Measurements from ENCODE around the gene GRK5.

The GRK5 gene

DNA sequence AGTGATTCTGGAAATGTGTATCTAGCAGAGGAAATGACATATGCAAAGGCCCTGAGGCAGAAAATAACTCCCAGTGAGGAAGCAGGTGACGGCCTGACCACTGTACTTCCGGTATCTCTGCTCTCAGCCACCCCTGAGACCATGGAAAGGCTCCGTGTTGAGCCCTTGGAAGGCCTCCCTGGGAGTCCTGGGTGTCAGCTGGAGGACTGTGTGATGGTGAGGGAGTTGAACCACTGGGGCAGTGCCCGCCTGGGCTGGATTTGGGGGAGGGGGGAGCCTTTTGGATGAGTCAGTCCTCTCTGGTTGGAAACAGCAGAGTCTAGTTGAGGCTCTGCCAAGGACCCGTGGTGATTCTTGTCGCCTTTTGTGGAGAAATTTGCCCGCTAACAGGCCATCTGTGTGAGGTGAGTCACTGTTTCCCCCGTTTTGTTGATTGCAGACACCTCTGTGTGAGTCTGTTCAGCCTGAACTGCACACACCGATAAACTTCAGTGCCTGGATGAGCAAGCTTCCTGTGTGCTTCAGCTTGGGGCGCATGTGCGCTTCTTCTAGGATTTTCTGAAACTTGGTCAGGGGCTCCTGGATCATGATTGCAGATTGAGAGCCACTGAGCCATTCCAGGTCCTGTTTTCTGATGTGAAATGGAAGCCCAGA is 98.6 kb downstream of the GRK5 start:
- peak; percentile 42 to 57 for DNase-seq
- TF ChIP-seq POLR2A (IDR thresholded peaks at IDR 0.05; ENCODE audit: low read length), result peak; percentile 33
- no peak for TF ChIP-seq GATA1 (IDR thresholded peaks at IDR 0.05; ENCODE audit: low read depth, low read length)

DNA sequence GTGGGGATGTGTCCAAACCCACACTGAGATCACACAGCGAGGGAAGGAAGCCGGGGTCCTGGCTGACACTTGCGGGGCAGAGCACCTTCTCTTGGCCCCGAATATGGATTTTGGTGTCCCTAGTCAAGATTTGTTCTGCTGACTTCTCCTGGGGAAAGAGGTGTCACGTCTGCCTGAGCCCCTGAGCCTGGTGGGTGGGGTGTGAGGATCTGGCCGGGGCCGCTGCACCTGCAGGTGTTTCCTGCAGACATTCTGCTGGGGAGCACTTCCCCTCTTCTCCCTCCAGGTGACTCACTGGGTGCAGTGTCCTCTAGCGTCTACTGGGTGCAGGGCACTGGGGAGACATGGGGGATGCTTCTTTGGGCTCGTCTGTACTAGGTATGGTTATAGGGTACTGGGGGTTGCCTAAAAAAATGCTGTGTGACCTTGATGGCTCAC is 99.2 kb downstream of the GRK5 start:
- TF ChIP-seq POLR2A (IDR thresholded peaks at IDR 0.05; ENCODE audit: low read length), result peak; percentile 0
- no peak for TF ChIP-seq GATA1 (IDR thresholded peaks at IDR 0.05; ENCODE audit: low read depth, low read length)
- DNase-seq, result no peak

DNA sequence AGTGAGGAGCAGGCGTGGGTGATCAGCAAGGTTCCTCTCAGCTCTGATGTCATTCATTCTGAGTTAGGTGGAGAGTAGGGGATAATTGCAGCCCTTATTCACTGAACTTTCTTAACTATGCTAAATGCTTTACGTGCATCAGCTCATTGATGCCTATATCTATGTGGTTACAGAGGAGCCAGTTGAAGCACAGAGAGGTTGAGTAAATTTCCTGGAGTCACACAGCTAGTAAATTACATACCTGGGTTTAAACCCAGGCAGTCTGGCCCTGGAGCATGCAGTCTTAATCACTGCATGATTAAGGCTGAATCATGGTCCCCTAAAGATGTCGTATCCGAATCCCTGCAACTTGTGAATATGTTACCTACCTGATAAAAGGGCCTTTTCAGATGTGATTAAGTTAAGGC is 99.6 kb downstream of the GRK5 start:
- TF ChIP-seq POLR2A (IDR thresholded peaks at IDR 0.05; ENCODE audit: low read length) (no peak), GATA1 (IDR thresholded peaks at IDR 0.05; ENCODE audit: low read depth, low read length) (no peak)
- DNase-seq, result no peak

DNA sequence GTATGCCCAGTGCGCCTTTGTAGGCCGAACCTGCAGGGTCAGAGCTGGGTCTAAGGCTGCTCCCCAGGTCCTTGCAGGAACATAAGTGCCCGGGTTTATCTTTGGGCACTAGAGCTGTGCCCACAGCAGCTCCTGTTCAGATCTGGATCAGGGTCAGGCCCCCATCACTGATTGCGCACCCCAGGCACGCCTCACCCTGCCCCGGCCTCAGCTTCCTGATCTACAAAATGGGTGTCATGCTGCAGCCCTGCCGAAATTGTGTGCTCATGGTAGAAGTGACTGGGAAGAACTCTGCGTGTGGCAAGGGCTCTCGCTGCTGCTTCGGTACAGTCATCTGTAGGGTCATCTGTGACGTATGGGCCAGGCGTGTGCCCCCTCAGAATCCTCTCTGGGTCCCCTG is 100.7 kb downstream of the GRK5 start:
- TF ChIP-seq GATA1 (IDR thresholded peaks at IDR 0.05; ENCODE audit: low read depth, low read length), result no peak
- no peak for TF ChIP-seq POLR2A (IDR thresholded peaks at IDR 0.05; ENCODE audit: low read length)
- DNase-seq, result no peak

DNA sequence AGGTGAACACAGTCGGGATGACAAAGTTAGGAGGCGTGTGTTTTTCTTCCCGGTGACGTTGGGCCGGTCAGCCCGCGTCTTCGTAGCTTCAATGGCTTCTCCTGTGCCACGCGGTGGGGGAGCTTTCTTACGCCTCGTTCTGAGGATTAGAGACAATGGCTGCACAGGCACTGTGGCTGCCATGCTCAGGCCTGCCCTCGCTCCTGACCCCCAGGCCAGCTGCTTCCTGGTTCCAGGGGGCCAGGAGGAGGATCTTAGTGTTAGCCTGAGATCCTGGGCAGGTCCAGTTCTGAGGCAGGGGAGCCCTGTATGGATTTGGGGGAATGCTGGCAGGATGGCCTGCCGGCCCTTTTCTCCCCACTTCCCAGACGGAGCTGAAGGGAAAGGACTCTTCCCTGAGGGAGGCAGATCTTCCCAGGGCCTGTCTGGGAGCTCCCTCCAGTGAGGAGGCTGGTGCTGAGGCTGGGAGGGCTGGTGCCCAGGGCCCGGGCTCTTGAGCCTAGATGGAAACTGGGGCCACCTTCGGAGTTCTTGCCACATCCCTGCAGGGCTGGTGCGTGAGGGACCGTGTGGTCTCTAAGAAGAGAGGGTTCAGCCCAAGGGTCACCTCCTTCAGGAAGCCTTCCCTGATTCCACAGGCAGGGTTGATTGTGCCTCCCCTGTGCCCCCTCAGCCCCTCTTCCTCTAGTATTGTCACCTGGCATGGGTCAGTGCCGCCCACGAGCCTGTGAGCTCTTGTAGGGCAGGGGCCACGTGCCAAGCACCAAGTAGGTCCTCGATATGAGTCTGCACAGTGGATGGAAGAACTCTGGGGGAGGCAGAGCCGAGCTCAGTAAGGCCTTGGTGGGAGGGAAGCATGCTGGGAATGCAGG is 101.4 kb downstream of the GRK5 start:
- TF ChIP-seq POLR2A (IDR thresholded peaks at IDR 0.05; ENCODE audit: low read length) (no peak), GATA1 (IDR thresholded peaks at IDR 0.05; ENCODE audit: low read depth, low read length) (no peak)
- DNase-seq, result no peak

DNA sequence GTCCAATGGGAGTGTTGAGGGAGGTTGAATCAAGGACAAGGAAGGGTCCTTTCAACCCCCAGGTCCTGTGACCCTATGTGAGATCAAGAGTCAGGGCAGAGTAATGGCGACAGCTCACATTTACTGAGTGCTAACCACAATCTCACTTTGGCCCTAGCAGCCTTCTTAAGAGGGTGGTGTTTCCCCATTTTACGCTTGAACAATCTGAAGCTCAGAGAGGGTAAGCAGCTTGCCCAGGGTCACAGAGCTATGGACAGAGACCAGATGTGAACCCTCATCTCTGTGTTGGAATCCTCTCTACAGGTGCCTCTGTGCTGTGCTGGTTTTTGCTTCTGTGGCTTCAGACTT is 102.0 kb downstream of the GRK5 start:
- no peak for TF ChIP-seq GATA1 (IDR thresholded peaks at IDR 0.05; ENCODE audit: low read depth, low read length)
- no peak for TF ChIP-seq POLR2A (IDR thresholded peaks at IDR 0.05; ENCODE audit: low read length)
- no peak for DNase-seq

DNA sequence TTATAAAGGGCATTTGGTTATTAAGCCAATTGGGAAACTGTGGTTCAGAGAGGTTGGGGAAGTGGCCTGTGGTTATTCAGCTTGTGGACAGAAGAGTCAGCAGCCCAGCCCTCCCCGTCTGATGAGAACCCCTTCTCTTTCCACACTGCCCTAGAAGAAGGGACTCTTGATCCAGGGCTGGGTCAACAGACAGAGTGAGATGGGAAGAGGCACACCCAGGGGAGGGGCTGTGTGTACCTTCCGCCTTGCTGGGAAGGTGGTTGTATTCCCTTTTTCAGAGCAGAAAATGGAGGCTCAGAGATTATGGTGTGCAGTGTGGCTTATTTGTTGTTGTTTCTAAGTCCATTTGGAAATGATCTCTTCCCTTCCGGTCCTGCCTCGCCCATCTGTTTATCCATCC is 103.4 kb downstream of the GRK5 start:
- no peak for DNase-seq
- TF ChIP-seq GATA1 (IDR thresholded peaks at IDR 0.05; ENCODE audit: low read depth, low read length), result no peak
- TF ChIP-seq POLR2A (IDR thresholded peaks at IDR 0.05; ENCODE audit: low read length), result no peak

DNA sequence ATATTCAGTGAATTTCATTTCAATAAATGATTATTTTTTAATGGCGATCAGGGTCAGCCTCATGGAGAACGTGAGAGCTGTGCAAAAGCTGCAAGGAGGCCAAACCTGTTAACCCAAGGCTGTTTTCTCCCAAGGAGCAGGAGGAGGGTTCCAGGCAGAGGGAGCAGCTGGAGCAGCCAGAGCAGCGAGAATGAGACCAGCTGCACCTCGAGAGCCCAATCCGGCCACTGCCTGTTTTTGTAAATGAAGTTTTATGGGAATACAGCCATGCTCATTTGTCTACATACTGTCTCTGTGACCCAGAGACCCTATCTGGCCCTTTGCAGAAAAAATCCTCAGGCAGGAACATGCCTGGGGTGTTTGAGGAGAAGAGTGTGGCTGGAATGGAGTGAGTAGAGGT is 104.9 kb downstream of the GRK5 start:
- TF ChIP-seq POLR2A (IDR thresholded peaks at IDR 0.05; ENCODE audit: low read length), result no peak
- TF ChIP-seq GATA1 (IDR thresholded peaks at IDR 0.05; ENCODE audit: low read depth, low read length), result no peak

DNA sequence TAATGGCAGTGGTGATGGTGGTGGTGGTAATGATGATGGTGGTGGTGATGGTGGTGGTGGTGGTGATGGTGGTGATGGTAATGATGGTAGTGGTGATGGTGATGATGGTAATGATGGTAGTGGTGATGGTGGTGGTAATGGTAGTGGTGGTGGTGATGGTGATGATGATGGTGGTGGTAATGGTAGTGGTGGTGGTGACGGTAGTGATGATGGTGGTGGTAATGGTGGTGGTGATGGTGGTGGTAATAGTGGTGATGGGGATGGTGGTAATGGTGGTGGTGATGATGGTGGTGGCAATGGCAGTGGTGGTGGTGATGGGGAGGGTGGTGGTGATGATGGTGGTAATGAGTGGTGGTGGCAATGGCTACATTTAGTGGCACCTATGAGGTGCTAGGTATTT is 105.7 kb downstream of the GRK5 start:
- DNase-seq, result no peak
- no peak for TF ChIP-seq GATA1 (IDR thresholded peaks at IDR 0.05; ENCODE audit: low read depth, low read length)
- TF ChIP-seq POLR2A (IDR thresholded peaks at IDR 0.05; ENCODE audit: low read length), result no peak

More for the DNA sequence above, 104.9 kb downstream of the GRK5 start:
- no peak for DNase-seq

DNA sequence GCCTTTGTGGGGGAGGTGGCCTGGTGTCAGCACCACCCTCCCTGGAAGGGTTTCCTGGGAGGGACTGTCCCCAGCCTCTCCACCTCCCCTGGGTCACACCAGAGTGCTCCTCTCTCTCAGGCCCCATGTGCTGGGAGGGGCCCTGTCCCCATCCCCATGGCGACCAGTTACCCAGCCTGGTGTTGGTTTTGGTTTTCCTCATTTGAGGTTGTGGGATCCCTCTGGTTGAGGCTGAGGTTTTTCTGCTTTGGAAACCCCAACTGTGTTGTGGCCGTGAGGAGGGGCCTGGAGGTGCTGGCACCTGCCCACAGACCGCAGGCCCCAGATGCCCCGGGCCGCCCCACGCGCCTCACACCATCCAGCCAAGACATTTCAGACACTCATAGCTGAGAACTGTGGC is 106.3 kb downstream of the GRK5 start:
- TF ChIP-seq GATA1 (IDR thresholded peaks at IDR 0.05; ENCODE audit: low read depth, low read length) (no peak), POLR2A (IDR thresholded peaks at IDR 0.05; ENCODE audit: low read length) (no peak)
- DNase-seq, result no peak

DNA sequence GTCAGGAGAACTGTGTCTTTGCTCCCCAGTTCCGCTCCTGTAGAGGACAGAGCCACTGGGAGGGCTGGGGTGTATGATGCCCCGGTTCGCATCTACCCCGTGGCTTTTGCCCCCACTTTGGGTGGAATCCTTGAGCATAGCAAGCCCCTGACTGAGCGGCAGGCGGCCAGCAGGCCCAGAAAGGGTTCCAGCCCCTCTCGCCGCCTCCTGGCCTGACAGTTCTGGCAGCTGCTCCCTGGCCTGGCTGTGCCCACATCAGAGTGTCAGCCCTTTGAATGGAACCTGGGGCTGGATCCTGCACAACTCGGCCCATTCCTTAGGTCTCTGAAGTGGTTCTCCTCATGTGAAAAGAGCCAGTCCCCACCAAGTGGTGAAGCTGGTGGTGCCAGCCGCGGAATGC is 106.7 kb downstream of the GRK5 start:
- no peak for TF ChIP-seq GATA1 (IDR thresholded peaks at IDR 0.05; ENCODE audit: low read depth, low read length)
- TF ChIP-seq POLR2A (IDR thresholded peaks at IDR 0.05; ENCODE audit: low read length), result no peak
- DNase-seq, result no peak

DNA sequence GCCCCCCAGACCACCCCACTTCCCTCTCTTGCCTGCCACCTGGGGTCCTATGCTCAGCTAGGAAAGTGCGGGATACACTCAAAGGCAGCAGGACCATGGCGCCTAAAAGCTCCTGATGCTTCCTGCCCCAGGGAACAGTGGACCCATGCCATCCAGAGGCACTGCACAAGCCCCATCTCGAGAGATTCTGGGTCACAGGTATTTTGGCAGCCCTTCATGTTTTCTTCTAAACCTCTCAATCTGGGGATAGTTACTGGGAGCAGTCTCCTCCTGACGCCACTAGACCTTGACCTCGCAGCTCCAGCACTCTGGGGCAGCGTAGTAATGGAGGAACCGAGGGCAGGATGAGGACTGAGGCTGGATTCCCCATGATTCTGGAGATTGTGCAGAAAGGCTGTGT is 107.1 kb downstream of the GRK5 start:
- DNase-seq, result no peak
- TF ChIP-seq GATA1 (IDR thresholded peaks at IDR 0.05; ENCODE audit: low read depth, low read length), result no peak
- no peak for TF ChIP-seq POLR2A (IDR thresholded peaks at IDR 0.05; ENCODE audit: low read length)

DNA sequence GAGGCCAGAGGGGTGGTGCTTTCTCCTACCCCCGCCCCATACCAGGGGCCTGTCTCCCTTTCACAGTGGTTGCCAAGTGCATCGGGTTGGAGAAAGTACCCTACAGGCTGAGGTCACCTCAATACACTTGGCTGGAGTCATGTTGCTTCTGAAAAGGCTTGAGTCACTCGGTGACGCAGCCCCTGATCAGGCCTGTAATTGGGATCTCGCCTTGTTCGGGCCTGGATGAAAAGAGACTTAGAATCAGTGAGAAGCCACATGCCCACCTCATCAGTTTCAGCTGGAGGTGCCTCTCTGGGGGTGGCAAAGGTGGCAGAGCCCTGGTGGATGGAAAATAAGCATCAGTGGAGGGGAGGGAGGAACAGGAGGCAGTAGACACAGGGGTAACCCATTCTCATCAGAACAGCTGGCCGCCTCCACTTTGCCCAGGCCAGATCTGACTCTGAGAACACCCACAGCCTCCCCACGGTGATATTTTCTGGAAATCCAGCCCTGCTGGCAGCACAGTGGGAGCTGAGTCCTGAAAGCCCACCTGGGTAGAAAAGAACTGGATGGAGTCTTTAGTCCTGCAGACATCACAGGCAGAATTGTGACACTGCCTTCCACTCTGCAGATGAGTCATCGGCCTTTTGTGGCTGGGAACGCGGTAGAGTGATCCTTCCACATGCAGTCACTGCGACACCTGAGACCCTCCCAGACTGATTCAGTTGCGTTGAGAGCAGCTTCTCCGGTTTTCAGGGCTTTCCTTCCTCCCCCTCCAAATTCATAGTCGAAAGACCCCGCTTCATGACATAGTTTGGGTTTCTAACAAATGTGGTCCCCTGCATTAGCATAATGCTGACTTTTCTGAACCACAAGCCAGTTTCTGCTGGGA is 108.0 kb downstream of the GRK5 start:
- DNase-seq, result peak in 1 of 2 experiments; percentile 9
- no peak for TF ChIP-seq POLR2A (IDR thresholded peaks at IDR 0.05; ENCODE audit: low read length)
- no peak for TF ChIP-seq GATA1 (IDR thresholded peaks at IDR 0.05; ENCODE audit: low read depth, low read length)

DNA sequence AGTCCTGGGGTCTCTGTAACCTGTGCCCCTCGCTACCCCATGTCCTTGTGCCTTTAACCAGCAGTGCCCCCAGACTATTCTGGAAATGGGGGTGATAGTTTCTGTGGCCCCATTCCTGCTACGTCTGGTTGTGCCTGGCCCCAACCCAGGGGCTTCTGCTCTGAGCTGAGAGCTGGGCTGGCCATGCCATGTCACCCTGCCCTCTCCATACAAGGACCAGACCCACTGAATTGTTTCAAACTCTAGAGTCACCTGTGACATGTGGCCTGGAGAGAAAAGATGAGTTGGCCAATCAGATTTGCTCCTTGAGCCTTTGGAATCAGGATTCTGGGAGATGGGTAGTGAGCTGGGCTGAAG is 108.6 kb downstream of the GRK5 start:
- DNase-seq, result no peak
- no peak for TF ChIP-seq GATA1 (IDR thresholded peaks at IDR 0.05; ENCODE audit: low read depth, low read length)
- TF ChIP-seq POLR2A (IDR thresholded peaks at IDR 0.05; ENCODE audit: low read length), result no peak

Data from erythroblast (primary cell).